ENCODE measurements around the gene SAMD14. TPM values are rescaled to one million over a fixed set of nuclear protein-coding genes. Genes with fewer than 3 reads are reported as not detected.

Gene SAMD14
- total RNA-seq, 1 experiment from 2014 or later, result 3.4 TPM

GRCh38 chr17:50072925-50073324 is 57.0 kb downstream of the SAMD14 start:
- Mint-ChIP-seq H3K27me3 (ENCODE audit: insufficient read depth, unreplicated experiment) (no peaks in the 10 kb centered on the region), H3K27ac (ENCODE audit: unreplicated experiment) (no peak overlapping the region), H3K9me3 (ENCODE audit: unreplicated experiment) (no peaks in the 10 kb centered on the region), H3K4me3 (ENCODE audit: unreplicated experiment) (no peak overlapping the region), H3K4me1 (ENCODE audit: low read depth, unreplicated experiment) (no peaks in the 10 kb centered on the region), H3K36me3 (ENCODE audit: insufficient read depth, unreplicated experiment) (no peaks in the 10 kb centered on the region)
- no peaks in the 10 kb centered on the region for H3K4me1 ChIP-seq
- TF ChIP-seq, protein P1, sequence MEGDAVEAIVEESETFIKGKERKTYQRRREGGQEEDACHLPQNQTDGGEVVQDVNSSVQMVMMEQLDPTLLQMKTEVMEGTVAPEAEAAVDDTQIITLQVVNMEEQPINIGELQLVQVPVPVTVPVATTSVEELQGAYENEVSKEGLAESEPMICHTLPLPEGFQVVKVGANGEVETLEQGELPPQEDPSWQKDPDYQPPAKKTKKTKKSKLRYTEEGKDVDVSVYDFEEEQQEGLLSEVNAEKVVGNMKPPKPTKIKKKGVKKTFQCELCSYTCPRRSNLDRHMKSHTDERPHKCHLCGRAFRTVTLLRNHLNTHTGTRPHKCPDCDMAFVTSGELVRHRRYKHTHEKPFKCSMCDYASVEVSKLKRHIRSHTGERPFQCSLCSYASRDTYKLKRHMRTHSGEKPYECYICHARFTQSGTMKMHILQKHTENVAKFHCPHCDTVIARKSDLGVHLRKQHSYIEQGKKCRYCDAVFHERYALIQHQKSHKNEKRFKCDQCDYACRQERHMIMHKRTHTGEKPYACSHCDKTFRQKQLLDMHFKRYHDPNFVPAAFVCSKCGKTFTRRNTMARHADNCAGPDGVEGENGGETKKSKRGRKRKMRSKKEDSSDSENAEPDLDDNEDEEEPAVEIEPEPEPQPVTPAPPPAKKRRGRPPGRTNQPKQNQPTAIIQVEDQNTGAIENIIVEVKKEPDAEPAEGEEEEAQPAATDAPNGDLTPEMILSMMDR (IDR thresholded peaks at IDR 0.05; ENCODE audit: insufficient read depth in 1 of 2, low read depth in 1 of 2, low read length in 1 of 2, severe bottlenecking in 1 of 2, unreplicated experiment in 1 of 2), result no peak
- no TSS peak for BruUV-seq (replicated peaks)
- no peak for DNase-seq
- ChIA-PET POLR2A (no interaction called here), CTCF (interaction anchor here (0.7 kb wide), 1 partner anchor 195 kb away, joined by 3 read pairs; no protein-coding TSS in a partner anchor)
- no peak overlapping the region for H3K4me3 ChIP-seq (ENCODE audit: low read depth, low read length)
- no peaks in the 10 kb centered on the region; the same call in 1 of the 2 replicates for H3K36me3 ChIP-seq (ENCODE audit: control insufficient read depth, insufficient read depth, low read length)
- no peaks in the 10 kb centered on the region for H3K27me3 ChIP-seq (replicated peaks; ENCODE audit: control insufficient read depth, insufficient read depth, low read length)
- H3K9me3 ChIP-seq, result no peaks in the 10 kb centered on the region
- intact Hi-C loops (cut with micrococcal nuclease; ENCODE audit: unreplicated experiment), result no loop called here

DNA sequence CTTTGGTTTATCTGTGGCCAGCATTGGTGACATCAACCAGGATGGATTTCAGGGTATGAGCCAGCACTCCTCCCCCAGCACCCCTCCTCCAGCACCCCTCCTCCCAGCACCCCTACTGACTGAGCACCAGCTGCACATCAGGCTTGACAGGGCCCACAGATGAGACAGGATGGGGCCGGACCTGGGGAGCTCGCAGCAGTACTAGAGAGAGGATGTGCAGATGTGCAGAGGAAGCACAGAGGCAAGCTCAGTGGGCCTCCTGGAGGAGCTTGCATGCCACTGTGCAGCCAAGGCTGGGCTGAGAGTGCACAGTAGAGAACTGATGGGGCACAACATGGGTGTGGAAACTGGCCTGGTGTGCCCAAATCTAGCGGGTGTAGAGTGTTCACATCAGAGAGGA is 57.8 kb downstream of the SAMD14 start:
- intact Hi-C loops (cut with micrococcal nuclease; ENCODE audit: unreplicated experiment), result no loop called here
- Histone ChIP-seq H3K27me3 (replicated peaks; ENCODE audit: control insufficient read depth, insufficient read depth, low read length) (no peaks in the 10 kb centered on the region), H3K4me3 (ENCODE audit: low read depth, low read length) (no peak overlapping the region), H3K4me1 (no peaks in the 10 kb centered on the region), H3K36me3 (ENCODE audit: control insufficient read depth, insufficient read depth, low read length) (no peaks in the 10 kb centered on the region; the same call in 1 of the 2 replicates), H3K9me3 (no peaks in the 10 kb centered on the region)
- ChIA-PET POLR2A (no interaction called here), CTCF (no interaction called here)
- H3K27me3 Mint-ChIP-seq (ENCODE audit: insufficient read depth, unreplicated experiment), result no peaks in the 10 kb centered on the region
- H3K4me1 Mint-ChIP-seq (ENCODE audit: low read depth, unreplicated experiment), result no peaks in the 10 kb centered on the region
- no peak overlapping the region for H3K27ac Mint-ChIP-seq (ENCODE audit: unreplicated experiment)
- TF ChIP-seq, protein P1 (IDR thresholded peaks at IDR 0.05; ENCODE audit: insufficient read depth in 1 of 2, low read depth in 1 of 2, low read length in 1 of 2, severe bottlenecking in 1 of 2, unreplicated experiment in 1 of 2), result no peak
- H3K9me3 Mint-ChIP-seq (ENCODE audit: unreplicated experiment), result no peaks in the 10 kb centered on the region
- no peak for DNase-seq
- no peak overlapping the region for H3K4me3 Mint-ChIP-seq (ENCODE audit: unreplicated experiment)
- no TSS peak for BruUV-seq (replicated peaks)
- H3K36me3 Mint-ChIP-seq (ENCODE audit: insufficient read depth, unreplicated experiment), result no peaks in the 10 kb centered on the region

- Mint-ChIP-seq H3K36me3 (ENCODE audit: insufficient read depth, unreplicated experiment) (no peaks in the 10 kb centered on the region), H3K27ac (ENCODE audit: unreplicated experiment) (no peak overlapping the region), H3K27me3 (ENCODE audit: insufficient read depth, unreplicated experiment) (no peaks in the 10 kb centered on the region), H3K4me3 (ENCODE audit: unreplicated experiment) (no peak overlapping the region), H3K4me1 (ENCODE audit: low read depth, unreplicated experiment) (no peaks in the 10 kb centered on the region), H3K9me3 (ENCODE audit: unreplicated experiment) (no peaks in the 10 kb centered on the region)
- Histone ChIP-seq H3K27me3 (replicated peaks; ENCODE audit: control insufficient read depth, insufficient read depth, low read length) (no peaks in the 10 kb centered on the region), H3K9me3 (no peaks in the 10 kb centered on the region), H3K4me1 (no peaks in the 10 kb centered on the region), H3K36me3 (ENCODE audit: control insufficient read depth, insufficient read depth, low read length) (no peaks in the 10 kb centered on the region; the same call in 1 of the 2 replicates), H3K4me3 (ENCODE audit: low read depth, low read length) (no peak overlapping the region)
- CTCF ChIA-PET, result no interaction called here
- no peak for DNase-seq
- POLR2A ChIA-PET, result no interaction called here
- no TSS peak for BruUV-seq (replicated peaks)
- TF ChIP-seq, protein P1 (IDR thresholded peaks at IDR 0.05; ENCODE audit: insufficient read depth in 1 of 2, low read depth in 1 of 2, low read length in 1 of 2, severe bottlenecking in 1 of 2, unreplicated experiment in 1 of 2), result no peak
- intact Hi-C loops (cut with micrococcal nuclease; ENCODE audit: unreplicated experiment), result no loop called here
These were observed 58.3 kb downstream of the SAMD14 start for GRCh38 chr17:50071692-50072091.

Data from Caco-2 (cell line).